Measurements from ENCODE around the gene AMFR. TPM values are rescaled to one million over a fixed set of nuclear protein-coding genes. Genes with fewer than 3 reads are reported as not detected.
A peak's percentile ranks its signal among the peaks of the same experiment; 100 is the strongest.

AMFR gene
- total RNA-seq, 1 donor from 2014 or later = 112 TPM

DNA sequence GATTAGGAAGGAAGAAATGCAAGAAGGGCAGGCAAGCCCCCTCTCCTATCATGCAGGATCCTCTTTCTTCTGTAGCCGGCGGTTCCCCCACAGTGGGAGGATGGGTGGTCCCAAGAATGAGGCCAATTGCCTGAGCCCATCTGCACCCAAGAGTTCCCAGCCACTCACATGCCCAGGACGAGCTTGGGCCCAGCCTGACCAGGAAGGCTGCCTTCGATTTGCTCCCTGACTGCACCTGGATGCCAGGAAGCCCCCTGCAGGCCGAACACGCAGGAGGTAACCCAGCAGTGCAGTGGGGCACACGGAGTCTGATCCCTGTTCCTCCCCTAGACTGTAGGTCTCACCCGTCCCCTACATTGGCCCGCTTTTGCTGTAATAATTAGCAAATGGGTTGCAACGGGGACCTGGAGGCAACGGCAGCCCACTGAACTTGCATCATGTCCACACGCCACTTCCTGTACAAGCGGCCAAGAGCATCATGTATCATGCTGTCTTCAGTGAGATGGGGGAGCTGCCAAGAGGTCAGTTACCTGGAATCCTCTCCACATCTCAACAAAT lies 67.5 kb downstream of the AMFR start:
- TF ChIP-seq, protein P1, sequence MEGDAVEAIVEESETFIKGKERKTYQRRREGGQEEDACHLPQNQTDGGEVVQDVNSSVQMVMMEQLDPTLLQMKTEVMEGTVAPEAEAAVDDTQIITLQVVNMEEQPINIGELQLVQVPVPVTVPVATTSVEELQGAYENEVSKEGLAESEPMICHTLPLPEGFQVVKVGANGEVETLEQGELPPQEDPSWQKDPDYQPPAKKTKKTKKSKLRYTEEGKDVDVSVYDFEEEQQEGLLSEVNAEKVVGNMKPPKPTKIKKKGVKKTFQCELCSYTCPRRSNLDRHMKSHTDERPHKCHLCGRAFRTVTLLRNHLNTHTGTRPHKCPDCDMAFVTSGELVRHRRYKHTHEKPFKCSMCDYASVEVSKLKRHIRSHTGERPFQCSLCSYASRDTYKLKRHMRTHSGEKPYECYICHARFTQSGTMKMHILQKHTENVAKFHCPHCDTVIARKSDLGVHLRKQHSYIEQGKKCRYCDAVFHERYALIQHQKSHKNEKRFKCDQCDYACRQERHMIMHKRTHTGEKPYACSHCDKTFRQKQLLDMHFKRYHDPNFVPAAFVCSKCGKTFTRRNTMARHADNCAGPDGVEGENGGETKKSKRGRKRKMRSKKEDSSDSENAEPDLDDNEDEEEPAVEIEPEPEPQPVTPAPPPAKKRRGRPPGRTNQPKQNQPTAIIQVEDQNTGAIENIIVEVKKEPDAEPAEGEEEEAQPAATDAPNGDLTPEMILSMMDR (IDR thresholded peaks at IDR 0.05) = no peak
- no peaks in the 10 kb centered on the region for H3K27me3 ChIP-seq
- H3K9me3 ChIP-seq = no peaks in the 10 kb centered on the region
- H3K4me1 ChIP-seq = peaks cover 3 to 5% of the 10 kb centered on the region in 2 donors
- H3K4me3 ChIP-seq = no peak overlapping the region
- DNase-seq (ENCODE audit: low spot score in 2 of 2) = peak in 1 of 2 donors; percentile 66
- peak overlapping the region; percentile 66 to 90 for H3K27ac ChIP-seq
- intact Hi-C loops (cut with DNase I) = loop anchor here (2.0 to 5.0 kb wide), 2 partner anchors 67 to 166 kb away; partner anchors contain the start of genes AMFR and GNAO1
- H3K36me3 ChIP-seq = peaks cover 9 to 10% of the 10 kb centered on the region in 2 donors

DNA sequence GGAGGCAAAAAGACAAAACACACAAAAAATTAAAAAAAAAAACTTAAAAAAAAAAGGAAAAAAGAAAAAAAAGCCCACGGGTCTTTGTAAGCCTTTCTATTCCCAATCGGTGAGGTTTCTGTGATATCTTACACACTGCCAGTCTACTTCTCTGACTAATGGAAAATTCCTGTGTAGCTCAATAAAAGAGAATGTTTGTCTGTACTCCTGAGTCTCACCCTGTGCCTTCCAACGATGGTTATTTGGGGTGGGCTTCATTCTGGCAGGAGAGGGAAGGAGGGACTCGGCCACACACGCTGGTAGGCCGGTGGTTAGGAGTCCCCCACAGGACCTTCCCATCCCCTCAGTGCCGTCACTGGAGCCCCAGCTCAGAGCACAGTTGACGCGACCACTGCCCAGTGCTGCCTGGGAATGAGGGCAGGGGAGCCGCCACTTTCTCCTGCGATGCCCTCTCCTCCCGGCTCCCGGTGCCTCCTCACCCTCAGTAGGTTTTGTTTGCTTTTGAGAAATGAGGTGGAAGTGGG lies 68.0 kb downstream of the AMFR start:
- Histone ChIP-seq H3K27me3 (no peaks in the 10 kb centered on the region), H3K36me3 (peaks cover 4% of the 10 kb centered on the region in 2 donors), H3K4me1 (peaks cover 3 to 5% of the 10 kb centered on the region in 2 donors), H3K27ac (peak overlapping the region; percentile 66 to 90), H3K9me3 (no peaks in the 10 kb centered on the region), H3K4me3 (peak overlapping the region; percentile 51 to 68)
- intact Hi-C loops (cut with DNase I) = loop anchor here (2.0 to 5.0 kb wide), 2 partner anchors 67 to 165 kb away; partner anchors contain the start of genes AMFR and GNAO1
- peak in 1 of 2 donors; percentile 63 for DNase-seq (ENCODE audit: low spot score in 2 of 2)
- TF ChIP-seq, protein P1 (IDR thresholded peaks at IDR 0.05) = no peak

DNA sequence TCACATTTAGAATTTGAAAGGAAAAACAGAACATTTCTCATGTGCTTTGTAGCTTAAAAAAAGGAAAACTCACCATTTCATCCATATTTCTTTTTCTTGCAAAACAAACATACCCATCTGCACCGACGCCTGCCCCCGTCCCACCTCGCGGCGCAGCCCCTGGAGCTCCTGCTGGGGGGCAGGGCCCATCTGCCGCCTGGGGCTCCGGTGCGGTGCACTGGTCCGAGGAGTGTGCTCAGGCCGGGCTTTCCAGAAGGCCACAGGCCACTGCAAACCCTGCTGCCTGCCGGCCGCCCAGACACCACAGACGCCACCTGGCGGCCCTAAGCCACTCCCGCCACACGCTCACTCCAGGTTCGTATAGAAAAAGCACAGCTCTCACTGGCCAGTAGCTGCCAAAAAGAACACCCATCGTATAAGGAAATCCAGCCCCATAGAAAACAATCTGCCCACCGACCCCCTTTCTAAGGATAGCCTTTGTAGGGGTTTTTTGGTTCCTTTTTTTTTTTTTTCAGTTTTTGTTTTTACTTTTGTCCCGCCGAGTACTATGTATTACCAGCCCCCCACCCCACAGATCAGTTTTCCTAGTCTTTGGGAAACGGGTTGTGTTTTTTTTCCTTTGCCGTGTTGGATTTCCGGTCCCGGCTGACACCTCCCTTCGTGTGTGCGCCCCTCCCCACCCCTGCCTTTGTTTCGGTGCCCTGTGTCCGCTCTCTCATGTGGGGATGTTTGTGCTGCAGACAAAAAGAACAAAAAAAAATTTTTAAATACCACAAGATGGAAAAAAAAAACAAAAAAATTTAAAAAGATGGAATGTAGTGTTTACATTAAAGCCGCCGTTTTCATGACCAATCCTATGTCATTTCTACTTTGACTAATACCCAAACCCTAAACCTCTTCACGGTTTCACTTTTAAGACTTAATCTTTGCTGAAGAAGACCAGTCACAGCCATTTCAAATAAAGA lies 68.8 kb downstream of the AMFR start:
- Histone ChIP-seq H3K9me3 (no peaks in the 10 kb centered on the region), H3K27ac (peak overlapping the region; percentile 66 to 90), H3K36me3 (no peaks in the 10 kb centered on the region), H3K4me1 (peaks cover 3 to 5% of the 10 kb centered on the region in 2 donors), H3K27me3 (no peaks in the 10 kb centered on the region), H3K4me3 (peak overlapping the region; percentile 51 to 68)
- DNase-seq (ENCODE audit: low spot score in 2 of 2) = peak in 1 of 2 donors; percentile 87
- TF ChIP-seq, protein P1 (IDR thresholded peaks at IDR 0.05) = peak; percentile 47 to 92 (median 81)
- intact Hi-C loops (cut with DNase I) = loop anchor here (2.0 to 5.0 kb wide), 2 partner anchors 68 to 164 kb away; partner anchors contain the start of genes AMFR and GNAO1

DNA sequence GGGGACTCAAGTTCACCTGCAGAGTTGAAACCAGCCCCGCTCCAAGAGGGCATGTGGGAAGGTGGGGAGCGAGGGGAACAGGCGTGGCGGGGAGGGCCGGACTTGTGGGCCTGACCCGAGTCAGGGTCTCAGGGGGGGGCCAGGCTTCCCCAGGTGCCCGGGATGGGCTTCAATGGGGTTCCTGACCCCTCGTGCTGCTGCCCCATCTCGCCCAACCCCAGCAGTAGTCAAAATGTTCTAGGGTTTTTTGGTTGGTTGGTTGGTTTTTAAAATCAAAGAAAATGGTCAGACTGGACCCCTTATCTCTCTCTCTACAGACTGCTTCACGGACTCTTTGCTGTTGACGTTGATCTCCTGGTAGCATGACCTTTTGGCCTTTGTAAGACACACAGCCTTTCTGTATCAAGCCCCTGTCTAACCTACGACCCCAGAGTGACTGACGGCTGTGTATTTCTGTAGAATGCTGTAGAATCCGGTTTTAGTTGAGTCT lies 69.5 kb downstream of the AMFR start:
- Histone ChIP-seq H3K4me3 (peak overlapping the region in 1 of 2 donors; percentile 68), H3K9me3 (no peaks in the 10 kb centered on the region), H3K27me3 (no peaks in the 10 kb centered on the region), H3K4me1 (peaks cover 3 to 5% of the 10 kb centered on the region in 2 donors), H3K27ac (peak overlapping the region; percentile 66 to 90), H3K36me3 (no peaks in the 10 kb centered on the region)
- TF ChIP-seq, protein P1 (IDR thresholded peaks at IDR 0.05) = no peak
- intact Hi-C loops (cut with DNase I) = loop anchor here (2.0 to 5.0 kb wide), 2 partner anchors 69 to 164 kb away; partner anchors contain the start of genes AMFR and GNAO1
- DNase-seq (ENCODE audit: low spot score in 2 of 2) = peak in 1 of 2 donors; percentile 53

DNA sequence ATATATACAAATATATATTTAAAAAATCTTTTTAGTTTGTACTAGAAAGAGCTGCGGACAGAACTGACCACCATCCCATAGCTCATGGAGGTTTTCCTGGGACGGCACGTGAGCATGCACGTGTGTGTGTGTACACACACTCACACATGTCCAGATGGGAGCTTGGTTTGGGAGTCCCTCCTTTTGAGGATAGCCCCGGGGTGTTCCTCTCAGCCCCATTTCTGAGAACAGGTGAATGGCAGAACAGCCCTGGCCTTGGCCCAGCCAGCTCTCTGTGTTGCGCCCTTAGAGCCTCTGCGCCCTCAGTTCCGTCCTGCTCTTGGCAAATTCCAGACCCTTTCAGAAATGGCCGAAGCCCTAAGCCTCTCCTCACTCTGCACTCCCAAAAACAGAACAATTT lies 70.1 kb downstream of the AMFR start:
- no peak overlapping the region for H3K27ac ChIP-seq
- intact Hi-C loops (cut with DNase I) = loop anchor here (5.0 kb wide), 1 partner anchor 163 kb away; the partner anchor contains the start of gene GNAO1
- H3K36me3 ChIP-seq = no peaks in the 10 kb centered on the region
- H3K9me3 ChIP-seq = no peaks in the 10 kb centered on the region
- no peak for DNase-seq (ENCODE audit: low spot score in 2 of 2)
- H3K4me3 ChIP-seq = no peak overlapping the region
- TF ChIP-seq, protein P1 (IDR thresholded peaks at IDR 0.05) = no peak
- H3K4me1 ChIP-seq = peaks cover 3 to 5% of the 10 kb centered on the region in 2 donors
- H3K27me3 ChIP-seq = no peaks in the 10 kb centered on the region
